ENCODE data around the gene SLC25A12.
"Not testable (repeated sequence)": the region's sequence is repeated elsewhere in the genome, so short reads cannot be mapped to it uniquely, and the experiment has no call there.

The SLC25A12 gene

GRCh38 chr2:171822525-171823322 is 71.3 kb downstream of the SLC25A12 start:
- DNase-seq, result no peak

GRCh38 chr2:171819453-171819852 is 74.6 kb downstream of the SLC25A12 start:
- no peak for DNase-seq

- peak; percentile 5 for DNase-seq
Observed at GRCh38 chr2:171814883-171815282, 79.2 kb downstream of the SLC25A12 start.

GRCh38 chr2:171814174-171814573 is 79.9 kb downstream of the SLC25A12 start:
- no peak for DNase-seq

- DNase-seq, result no peak
Observed at GRCh38 chr2:171813729-171814128, 80.3 kb downstream of the SLC25A12 start.

- no peak for DNase-seq
Observed at GRCh38 chr2:171813126-171813525, 80.9 kb downstream of the SLC25A12 start.

GRCh38 chr2:171811245-171811628 is 82.8 kb downstream of the SLC25A12 start:
- peak; percentile 18 for DNase-seq

- DNase-seq, result no peak
Observed at GRCh38 chr2:171810422-171811244, 83.4 kb downstream of the SLC25A12 start.

GRCh38 chr2:171808885-171809284 is 85.2 kb downstream of the SLC25A12 start:
- DNase-seq, result not testable (repeated sequence)

- no peak for DNase-seq
Observed at GRCh38 chr2:171807831-171808393, 86.1 kb downstream of the SLC25A12 start.

GRCh38 chr2:171807119-171807518 is 86.9 kb downstream of the SLC25A12 start:
- DNase-seq, result no peak

GRCh38 chr2:171804456-171804855 is 89.6 kb downstream of the SLC25A12 start:
- DNase-seq, result no peak

GRCh38 chr2:171803757-171804156 is 90.3 kb downstream of the SLC25A12 start:
- no peak for DNase-seq

- no peak for DNase-seq
Observed at GRCh38 chr2:171800639-171801038, 93.4 kb downstream of the SLC25A12 start.

- no peak for DNase-seq
Observed at GRCh38 chr2:171798156-171798820, 95.8 kb downstream of the SLC25A12 start.

GRCh38 chr2:171794918-171795317 is 99.1 kb downstream of the SLC25A12 start:
- no peak for DNase-seq

- no peak for DNase-seq
Observed at GRCh38 chr2:171793691-171794678, 100.1 kb downstream of the SLC25A12 start.

GRCh38 chr2:171792886-171793580 is 101.0 kb downstream of the SLC25A12 start:
- no peak for DNase-seq

GRCh38 chr2:171792157-171792556 is 101.9 kb downstream of the SLC25A12 start:
- no peak for DNase-seq

- no peak for DNase-seq
Observed at GRCh38 chr2:171791361-171791760, 102.7 kb downstream of the SLC25A12 start.

GRCh38 chr2:171789956-171790355 is 104.1 kb downstream of the SLC25A12 start:
- no peak for DNase-seq

All from RPMI8226 (cell line).